ENCODE data around the gene TLE2. TPM values are rescaled to one million over a fixed set of nuclear protein-coding genes. Genes with fewer than 3 reads are reported as not detected.

TLE2 gene
- total RNA-seq, 1 experiment from 2014 or later, result 35.6 TPM

- TF ChIP-seq POLR2A (IDR thresholded peaks at IDR 0.05; ENCODE audit: borderline replicate concordance, extremely low read depth, insufficient read depth, insufficient read length) (no peak), MAX (IDR thresholded peaks at IDR 0.05) (no peak)
Measured at GRCh38 chr19:3061182-3062161, 32.4 kb upstream of the TLE2 start (continued).

- Histone ChIP-seq H3K36me3 (ENCODE audit: control insufficient read depth in 1 of 2, insufficient read depth in 2 of 2, low read length in 2 of 2) (peaks cover 13 to 15% of the 10 kb centered on the region in 2 experiments), H3K79me2 (ENCODE audit: insufficient read depth, low read length) (peaks cover 41% of the 10 kb centered on the region), H3K4me1 (ENCODE audit: control insufficient read depth in 1 of 2, insufficient read depth in 2 of 2, low read length in 2 of 2) (peaks cover 20 to 46% of the 10 kb centered on the region in 2 experiments), H3K4me3 (replicated peaks in 1 of 2; ENCODE audit: low read depth in 1 of 2, low read length in 2 of 2) (peak overlapping the region; percentile 72 to 80), H2AFZ (ENCODE audit: low read depth, low read length, poor library complexity, severe bottlenecking) (no peak overlapping the region), H3K27ac (ENCODE audit: low read depth, low read length) (peak overlapping the region; percentile 91), H3K9me3 (ENCODE audit: control insufficient read depth in 1 of 2, insufficient read depth in 1 of 2, low read depth in 1 of 2, low read length in 2 of 2) (no peaks in the 10 kb centered on the region), H4K20me1 (ENCODE audit: insufficient read depth) (no peaks in the 10 kb centered on the region), H3K9me2 (ENCODE audit: insufficient read depth) (no peaks in the 10 kb centered on the region), H3K4me2 (ENCODE audit: low read length) (peak overlapping the region; percentile 71), H3K9ac (ENCODE audit: low read length) (peak overlapping the region; percentile 81), H3K27me3 (ENCODE audit: insufficient read depth, low read length) (no peaks in the 10 kb centered on the region)
- intact Hi-C loops (cut with micrococcal nuclease), result no loop called here
- no peak for ATAC-seq
- ChIA-PET RAD21 (ENCODE audit: low non-redundant PET in 1 of 2, low total read pairs in 2 of 2, uncharacterized antibody in 2 of 2, unreplicated experiment in 2 of 2) (no interaction called here), POLR2A (no interaction called here), CTCF (no interaction called here)
- DNase-seq (ENCODE audit: low read depth, low spot score), result no peak
- TF ChIP-seq RAD21 (IDR thresholded peaks at IDR 0.05; ENCODE audit: low read depth) (no peak), EZH2 (IDR thresholded peaks at IDR 0.05) (no peak), TCF7L2 (IDR thresholded peaks at IDR 0.05; ENCODE audit: borderline replicate concordance, extremely low read depth, insufficient read depth, insufficient read length) (no peak), CTCF (IDR thresholded peaks at IDR 0.05 in 2 of 3, conservative IDR thresholded peaks at IDR 0.05 in 1 of 3; ENCODE audit: borderline replicate concordance in 1 of 3, insufficient read depth in 1 of 3, low read depth in 2 of 3, low read length in 2 of 3) (no peak), ZNF274 (IDR thresholded peaks at IDR 0.05; ENCODE audit: low read depth, low read length) (no peak), ELF1 (IDR thresholded peaks at IDR 0.05; ENCODE audit: borderline replicate concordance, low read depth) (no peak), MAX (IDR thresholded peaks at IDR 0.05) (no peak), SIN3A (IDR thresholded peaks at IDR 0.05; ENCODE audit: low read depth) (no peak), EGR1 (IDR thresholded peaks at IDR 0.05; ENCODE audit: low read depth) (no peak), ZBTB33 (IDR thresholded peaks at IDR 0.05; ENCODE audit: extremely low read depth, insufficient replicate concordance, low read length) (no peak), SP1 (IDR thresholded peaks at IDR 0.05; ENCODE audit: low read depth) (no peak), SRF (IDR thresholded peaks at IDR 0.05; ENCODE audit: low read depth) (no peak)
- no TSS peak for BruUV-seq (replicated peaks)
Measured at GRCh38 chr19:3060857-3061181, 31.7 kb upstream of the TLE2 start.

Data from HCT116 (cell line).